ENCODE results near the gene CIAO3. TPM values are rescaled to one million over a fixed set of nuclear protein-coding genes. Genes with fewer than 3 reads are reported as not detected.

CIAO3 gene
- total RNA-seq (10 to 100 TPM; 18.7 to 33.0 (median 24.1) TPM), polyA plus RNA-seq (10 to 100 TPM; 29.1 to 62.9 TPM)
- long read RNA-seq, donor 1, transcript CIAO3-201 (11 exons, 2,112 nt), result major isoform, 50 of 75 reads
- long read RNA-seq, donor 1, partial matches to known transcripts, result 9 of 75 reads
- long read RNA-seq, donor 1, other reads (novel, unspliced or antisense), result 10 of 75 reads
- long read RNA-seq, donor 2, transcript CIAO3-201 (11 exons, 2,112 nt), result major isoform, 29 of 48 reads
- long read RNA-seq, donor 2, partial matches to known transcripts, result 11 of 48 reads
- long read RNA-seq, donor 2, other reads (novel, unspliced or antisense), result 2 of 48 reads
- long read RNA-seq, donor 3, transcript CIAO3-201 (11 exons, 2,112 nt), result major isoform, 77 of 106 reads
- long read RNA-seq, donor 3, partial matches to known transcripts, result 17 of 106 reads
- long read RNA-seq, donor 3, other reads (novel, unspliced or antisense), result 7 of 106 reads

GRCh38 chr16:740764-741505, at the start of gene CIAO3:
CIAO3 (minus strand) TSS chr16:740997; CDS start chr16:740985, 12 bp downstream.
- H3K27ac ChIP-seq, result peak within 1 kb of the TSS in 9 of 10 donors; percentile 44 to 90 (median 82)
- H3K27me3 ChIP-seq, result peaks cover 0 to 18% (median 4%) of the 10 kb centered on the region in 7 donors
- H3K4me1 ChIP-seq, result peaks cover 7 to 19% (median 15%) of the 10 kb centered on the region in 9 donors
- 1% methylated on average over 72 to 79 of the region's 79 CpGs for WGBS, 2 donors
- ATAC-seq (peak; percentile 91 to 96 (median 92)), DNase-seq (peak; percentile 87 to 91)
- intact Hi-C loops (cut with DNase I), result loop anchor here in 4 of 10 donors (1.0 to 5.0 kb wide), 3 partner anchors 28 to 46 kb away; partner anchors contain the start of genes CHTF18 (in 1 of the 4) and RPUSD1 (in 1 of the 4)
- H3K36me3 ChIP-seq, result peaks cover 0 to 35% (median 18%) of the 10 kb centered on the region in 9 donors
- peak within 1 kb of the TSS; percentile 68 to 100 (median 94) for H3K4me3 ChIP-seq
- TF ChIP-seq CTCF (IDR thresholded peaks at IDR 0.05), result peak; percentile 88 to 99 (median 97)
- H3K9me3 ChIP-seq, result no peaks in the 10 kb centered on the region

- no peaks in the 10 kb centered on the region for H3K27me3 ChIP-seq
- no peak overlapping the region for H3K4me3 ChIP-seq
- H3K4me1 ChIP-seq, result peaks cover 12 to 31% (median 20%) of the 10 kb centered on the region in 9 donors
- DNase-seq, result no peak
- no peak for TF ChIP-seq CTCF (IDR thresholded peaks at IDR 0.05)
- no peaks in the 10 kb centered on the region for H3K9me3 ChIP-seq
- H3K36me3 ChIP-seq, result peaks cover 0 to 29% (median 0%) of the 10 kb centered on the region in 9 donors
- no peak for ATAC-seq
- no peak overlapping the region for H3K27ac ChIP-seq
- 95 to 97% methylated on average over 17 of the region's 17 CpGs for WGBS, 2 donors
- intact Hi-C loops (cut with DNase I), result no loop called here
These were observed 49.3 kb upstream of the CIAO3 start for GRCh38 chr16:790086-790485.

- Histone ChIP-seq H3K9me3 (no peaks in the 10 kb centered on the region), H3K36me3 (peaks cover 0 to 29% (median 0%) of the 10 kb centered on the region in 9 donors), H3K4me3 (peak overlapping the region; percentile 76 to 98 (median 82)), H3K27me3 (no peaks in the 10 kb centered on the region), H3K4me1 (peaks cover 12 to 31% (median 20%) of the 10 kb centered on the region in 9 donors), H3K27ac (peak overlapping the region in 1 of 10 donors; percentile 59)
- WGBS, 2 donors, result 73% methylated on average over 32 to 33 of the region's 33 CpGs
- intact Hi-C loops (cut with DNase I), result loop anchor here in 5 of 10 donors (2.0 to 5.0 kb wide), 3 partner anchors 47 to 77 kb away; partner anchors contain the start of genes CIAO3 (in 1 of the 5) and METRN (in 1 of the 5)
- TF ChIP-seq CTCF (IDR thresholded peaks at IDR 0.05), result no peak
- DNase-seq (no peak), ATAC-seq (no peak)
These were observed 48.5 kb upstream of the CIAO3 start for GRCh38 chr16:789191-789850.
